Measurements from ENCODE around the gene MYOM1. TPM values are rescaled to one million over a fixed set of nuclear protein-coding genes. Genes with fewer than 3 reads are reported as not detected.

The MYOM1 gene
- polyA plus RNA-seq, 1 experiment: 0.02 TPM

DNA sequence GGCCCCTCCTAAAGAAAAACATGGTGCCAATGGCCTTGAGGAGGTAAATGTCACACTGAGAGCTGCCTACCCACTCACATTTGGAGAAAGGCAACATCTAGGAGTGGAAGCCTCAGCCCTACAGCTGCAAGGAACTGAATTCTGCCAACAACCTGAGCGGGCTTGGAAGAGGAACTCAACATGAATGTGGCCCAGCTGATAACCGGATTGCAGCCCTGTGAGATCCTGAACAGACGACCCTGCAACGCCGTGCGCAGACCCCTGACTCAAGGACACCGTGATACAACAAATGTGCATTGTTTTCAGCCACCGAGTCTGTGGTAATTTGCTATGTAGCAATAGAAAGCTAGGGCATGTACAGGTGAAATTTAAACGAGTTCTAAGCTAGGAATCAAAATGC lies 99.4 kb downstream of the MYOM1 start:
- DNase-seq (ENCODE audit: low read depth, low spot score): no peak
- peaks cover 24% of the 10 kb centered on the region for H3K27me3 ChIP-seq (ENCODE audit: control insufficient read depth, insufficient read depth, low read length)
- TF ChIP-seq, protein P1, sequence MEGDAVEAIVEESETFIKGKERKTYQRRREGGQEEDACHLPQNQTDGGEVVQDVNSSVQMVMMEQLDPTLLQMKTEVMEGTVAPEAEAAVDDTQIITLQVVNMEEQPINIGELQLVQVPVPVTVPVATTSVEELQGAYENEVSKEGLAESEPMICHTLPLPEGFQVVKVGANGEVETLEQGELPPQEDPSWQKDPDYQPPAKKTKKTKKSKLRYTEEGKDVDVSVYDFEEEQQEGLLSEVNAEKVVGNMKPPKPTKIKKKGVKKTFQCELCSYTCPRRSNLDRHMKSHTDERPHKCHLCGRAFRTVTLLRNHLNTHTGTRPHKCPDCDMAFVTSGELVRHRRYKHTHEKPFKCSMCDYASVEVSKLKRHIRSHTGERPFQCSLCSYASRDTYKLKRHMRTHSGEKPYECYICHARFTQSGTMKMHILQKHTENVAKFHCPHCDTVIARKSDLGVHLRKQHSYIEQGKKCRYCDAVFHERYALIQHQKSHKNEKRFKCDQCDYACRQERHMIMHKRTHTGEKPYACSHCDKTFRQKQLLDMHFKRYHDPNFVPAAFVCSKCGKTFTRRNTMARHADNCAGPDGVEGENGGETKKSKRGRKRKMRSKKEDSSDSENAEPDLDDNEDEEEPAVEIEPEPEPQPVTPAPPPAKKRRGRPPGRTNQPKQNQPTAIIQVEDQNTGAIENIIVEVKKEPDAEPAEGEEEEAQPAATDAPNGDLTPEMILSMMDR (IDR thresholded peaks at IDR 0.05; ENCODE audit: low read depth, low read length): no peak
- H3K9me3 ChIP-seq (ENCODE audit: control insufficient read depth, insufficient read depth, low read length): no peaks in the 10 kb centered on the region; the same call in 1 of the 2 replicates
- CTCF ChIA-PET: interaction anchor here (1.0 kb wide), 1 partner anchor 8 kb away, joined by 6 read pairs; no protein-coding TSS in a partner anchor
- POLR2A ChIA-PET: no interaction called here
- no peak overlapping the region for H3K4me3 ChIP-seq (ENCODE audit: low read depth, low read length)
- H3K27ac ChIP-seq (ENCODE audit: low read depth, low read length): no peak overlapping the region

GRCh38 chr18:3119401-3120341 lies 100.1 kb downstream of the MYOM1 start:
- no peak for DNase-seq (ENCODE audit: low read depth, low spot score)
- H3K9me3 ChIP-seq (ENCODE audit: control insufficient read depth, insufficient read depth, low read length): no peaks in the 10 kb centered on the region; the same call in 1 of the 2 replicates
- H3K27me3 ChIP-seq (ENCODE audit: control insufficient read depth, insufficient read depth, low read length): peaks cover 24% of the 10 kb centered on the region
- H3K27ac ChIP-seq (ENCODE audit: low read depth, low read length): no peak overlapping the region
- H3K4me3 ChIP-seq (ENCODE audit: low read depth, low read length): no peak overlapping the region
- TF ChIP-seq, protein P1 (IDR thresholded peaks at IDR 0.05; ENCODE audit: low read depth, low read length): no peak
- POLR2A ChIA-PET: no interaction called here
- CTCF ChIA-PET: interaction anchor here (1.0 kb wide), 1 partner anchor 9 kb away, joined by 6 read pairs; no protein-coding TSS in a partner anchor

- DNase-seq (ENCODE audit: low read depth, low spot score): no peak
- CTCF ChIA-PET: interaction anchor here (1.5 to 3.8 kb wide), 2 partner anchors 10 to 185 kb away, joined by 4 to 22 read pairs; no protein-coding TSS in a partner anchor
- H3K27ac ChIP-seq (ENCODE audit: low read depth, low read length): no peak overlapping the region
- TF ChIP-seq, protein P1 (IDR thresholded peaks at IDR 0.05; ENCODE audit: low read depth, low read length): no peak
- POLR2A ChIA-PET: no interaction called here
- peaks cover 24% of the 10 kb centered on the region for H3K27me3 ChIP-seq (ENCODE audit: control insufficient read depth, insufficient read depth, low read length)
- H3K9me3 ChIP-seq (ENCODE audit: control insufficient read depth, insufficient read depth, low read length): no peaks in the 10 kb centered on the region
- H3K4me3 ChIP-seq (ENCODE audit: low read depth, low read length): no peak overlapping the region
These were observed 101.4 kb downstream of the MYOM1 start for GRCh38 chr18:3118195-3119010.

- ChIA-PET CTCF (interaction anchor here (1.5 to 3.8 kb wide), 2 partner anchors 11 to 184 kb away, joined by 4 to 22 read pairs; no protein-coding TSS in a partner anchor), POLR2A (no interaction called here)
- peaks cover 24% of the 10 kb centered on the region for H3K27me3 ChIP-seq (ENCODE audit: control insufficient read depth, insufficient read depth, low read length)
- TF ChIP-seq, protein P1 (IDR thresholded peaks at IDR 0.05; ENCODE audit: low read depth, low read length): no peak
- no peak overlapping the region for H3K4me3 ChIP-seq (ENCODE audit: low read depth, low read length)
- no peaks in the 10 kb centered on the region for H3K9me3 ChIP-seq (ENCODE audit: control insufficient read depth, insufficient read depth, low read length)
- no peak overlapping the region for H3K27ac ChIP-seq (ENCODE audit: low read depth, low read length)
- no peak for DNase-seq (ENCODE audit: low read depth, low spot score)
These were observed 102.1 kb downstream of the MYOM1 start for GRCh38 chr18:3117493-3118192.

All from AG04450 (cell line).